Common myeloid progenitor, CD34-positive (primary cell): Measurements from ENCODE around the gene TLE6.

Experiments
- CTCF ChIA-PET: fragments of 350-600 bp; sonication (Branson Sonifier 250); formaldehyde crosslinking; loops from one replicate; lab custom pipeline; 2021; ENCODE audit warnings: antibody characterized with exemption; lab: Charles Lee
- POLR2A ChIA-PET: fragments of 350-600 bp; sonication (Branson Sonifier 250); formaldehyde crosslinking; loops from one replicate; lab custom pipeline; 2021; ENCODE audit warnings: antibody characterized with exemption; lab: Charles Lee
- DNase-seq, 3 donors: peaks; one replicate each; pipeline versions ENCODE4 v3.0.0 to v3.0.0-alpha.2; 2013
- H3K27ac ChIP-seq, 2 experiments: 1 replicate in 1 of 2; 2 replicates in 1 of 2; pipeline ENCODE4 v1.7.0; 2013; ENCODE audit warnings: inconsistent platforms in 2 of 2, low read length in 2 of 2, mild to moderate bottlenecking in 2 of 2, low read depth in 1 of 2, moderate library complexity in 1 of 2; ENCODE audit not compliant: severe bottlenecking in 2 of 2, insufficient read depth in 1 of 2, poor library complexity in 1 of 2
- H3K27me3 ChIP-seq, 5 experiments: replicated peaks in 2 of 5; 1 replicate in 3 of 5; 2 replicates in 2 of 5; pipeline versions ENCODE4 v1.6.1 to v1.7.0; 2013; ENCODE audit warnings: low read length in 4 of 5, mild to moderate bottlenecking in 2 of 5, moderate library complexity in 2 of 5, inconsistent platforms in 1 of 5; ENCODE audit not compliant: insufficient read depth in 5 of 5, control insufficient read depth in 4 of 5
- H3K36me3 ChIP-seq, 4 experiments: 1 replicate in 2 of 4; 2 replicates in 2 of 4; pipeline versions ENCODE4 v1.6.1 to v1.7.0; 2013; ENCODE audit warnings: low read length in 3 of 4, control low read depth in 1 of 4, mild to moderate bottlenecking in 1 of 4; ENCODE audit not compliant: control insufficient read depth in 4 of 4, insufficient read depth in 4 of 4
- H3K4me1 ChIP-seq, 4 experiments: 1 replicate in 3 of 4; 2 replicates in 1 of 4; pipeline versions ENCODE4 v1.6.1 to v1.7.1; 2013; ENCODE audit warnings: low read length in 3 of 4, mild to moderate bottlenecking in 3 of 4, control low read depth in 1 of 4, inconsistent platforms in 1 of 4, moderate library complexity in 1 of 4; ENCODE audit not compliant: control insufficient read depth in 4 of 4, insufficient read depth in 4 of 4; ENCODE audit errors: control extremely low read depth in 1 of 4
- H3K4me3 ChIP-seq, 7 experiments: 1 replicate in 4 of 7; 2 replicates in 3 of 7; pipeline versions ENCODE4 v1.5.1 to v1.7.0; 2013; ENCODE audit warnings: mild to moderate bottlenecking in 7 of 7, low read length in 6 of 7, moderate library complexity in 6 of 7, inconsistent platforms in 2 of 7, low read depth in 2 of 7, control low read depth in 1 of 7; ENCODE audit not compliant: insufficient read depth in 4 of 7, control insufficient read depth in 1 of 7; ENCODE audit errors: extremely low read depth in 1 of 7
- H3K9me3 ChIP-seq, 5 experiments: 1 replicate in 4 of 5; 2 replicates in 1 of 5; pipeline versions ENCODE4 v1.6.1 to v1.7.1; 2013; ENCODE audit warnings: low read length in 4 of 5, mild to moderate bottlenecking in 2 of 5, inconsistent platforms in 1 of 5, low read depth in 1 of 5, moderate library complexity in 1 of 5; ENCODE audit not compliant: control insufficient read depth in 4 of 5, insufficient read depth in 2 of 5; ENCODE audit errors: control extremely low read depth in 1 of 5
- WGBS: methylation state at CpG from one replicate; pipeline ENCODE4 v1.1.5; 2013; ENCODE audit not compliant: insufficient coverage; 5-methylcytosine and 5-hydroxymethylcytosine counted together

TLE6 gene

DNA sequence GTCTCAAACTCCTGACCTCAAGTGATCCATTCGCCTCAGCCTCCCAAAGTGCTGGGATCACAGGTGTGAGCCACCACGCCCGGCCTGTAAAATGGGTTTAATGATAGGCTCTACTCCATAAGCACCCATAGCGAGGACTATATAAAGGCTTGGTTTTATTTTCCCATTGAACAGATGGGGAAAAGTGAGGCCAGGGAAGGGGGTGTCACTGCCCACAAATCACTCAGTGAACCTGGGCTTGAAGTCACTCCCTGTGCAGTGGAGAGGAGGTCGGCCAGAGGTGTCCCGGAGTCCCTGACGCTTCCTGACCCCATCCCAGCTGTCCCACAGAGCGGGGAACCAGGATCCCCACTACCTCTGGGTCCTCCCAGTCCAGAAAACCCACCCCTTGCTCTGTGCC lies 36.8 kb downstream of the TLE6 start:
- no peak overlapping the region for H3K27ac ChIP-seq
- no peaks in the 10 kb centered on the region for H3K9me3 ChIP-seq
- no peaks in the 10 kb centered on the region for H3K27me3 ChIP-seq
- DNase-seq: no peak
- no peaks in the 10 kb centered on the region for H3K36me3 ChIP-seq
- 96% methylated on average over 8 of the region's 8 CpGs for WGBS
- no peak overlapping the region for H3K4me3 ChIP-seq
- H3K4me1 ChIP-seq: no peaks in the 10 kb centered on the region
- CTCF ChIA-PET: interaction anchor here (1.3 kb wide), 1 partner anchor 9 kb away, joined by 3 read pairs; no protein-coding TSS in a partner anchor
- POLR2A ChIA-PET: no interaction called here

- H3K27me3 ChIP-seq: no peaks in the 10 kb centered on the region
These were observed 38.0 kb downstream of the TLE6 start for GRCh38 chr19:3015126-3016057.

GRCh38 chr19:3017923-3018322 lies 40.6 kb downstream of the TLE6 start:
- Histone ChIP-seq H3K4me1 (no peaks in the 10 kb centered on the region), H3K27ac (no peak overlapping the region), H3K9me3 (no peaks in the 10 kb centered on the region), H3K4me3 (no peak overlapping the region), H3K36me3 (no peaks in the 10 kb centered on the region), H3K27me3 (peaks cover 0 to 2% (median 0%) of the 10 kb centered on the region in 5 experiments)
- WGBS: 93% methylated on average over 2 of the region's 7 CpGs
- no peak for DNase-seq
- CTCF ChIA-PET: no interaction called here
- POLR2A ChIA-PET: no interaction called here

More at GRCh38 chr19:3015126-3016057, 38.0 kb downstream of the TLE6 start:
- 91% methylated on average over 16 of the region's 22 CpGs for WGBS
- H3K36me3 ChIP-seq: no peaks in the 10 kb centered on the region
- CTCF ChIA-PET: interaction anchor here (1.1 to 1.2 kb wide), 4 partner anchors 15 to 88 kb away, joined by 3 to 4 read pairs (median 3); no protein-coding TSS in a partner anchor
- peak in 1 of 3 donors; percentile 16 for DNase-seq
- H3K4me1 ChIP-seq: no peaks in the 10 kb centered on the region
- H3K4me3 ChIP-seq: no peak overlapping the region
- H3K9me3 ChIP-seq: no peaks in the 10 kb centered on the region
- no peak overlapping the region for H3K27ac ChIP-seq
- POLR2A ChIA-PET: no interaction called here

- H3K4me1 ChIP-seq: peaks cover 0 to under 1% (median 0%) of the 10 kb centered on the region in 4 experiments
- no peaks in the 10 kb centered on the region for H3K36me3 ChIP-seq
- no peak overlapping the region for H3K27ac ChIP-seq
- no peaks in the 10 kb centered on the region for H3K9me3 ChIP-seq
- CTCF ChIA-PET: no interaction called here
- H3K27me3 ChIP-seq: peaks cover 0 to 14% (median 6%) of the 10 kb centered on the region in 5 experiments
- DNase-seq: no peak
- no peak overlapping the region for H3K4me3 ChIP-seq
- POLR2A ChIA-PET: no interaction called here
- 94% methylated on average over 19 of the region's 28 CpGs for WGBS
These were observed 42.0 kb downstream of the TLE6 start for GRCh38 chr19:3019211-3019854.

DNA sequence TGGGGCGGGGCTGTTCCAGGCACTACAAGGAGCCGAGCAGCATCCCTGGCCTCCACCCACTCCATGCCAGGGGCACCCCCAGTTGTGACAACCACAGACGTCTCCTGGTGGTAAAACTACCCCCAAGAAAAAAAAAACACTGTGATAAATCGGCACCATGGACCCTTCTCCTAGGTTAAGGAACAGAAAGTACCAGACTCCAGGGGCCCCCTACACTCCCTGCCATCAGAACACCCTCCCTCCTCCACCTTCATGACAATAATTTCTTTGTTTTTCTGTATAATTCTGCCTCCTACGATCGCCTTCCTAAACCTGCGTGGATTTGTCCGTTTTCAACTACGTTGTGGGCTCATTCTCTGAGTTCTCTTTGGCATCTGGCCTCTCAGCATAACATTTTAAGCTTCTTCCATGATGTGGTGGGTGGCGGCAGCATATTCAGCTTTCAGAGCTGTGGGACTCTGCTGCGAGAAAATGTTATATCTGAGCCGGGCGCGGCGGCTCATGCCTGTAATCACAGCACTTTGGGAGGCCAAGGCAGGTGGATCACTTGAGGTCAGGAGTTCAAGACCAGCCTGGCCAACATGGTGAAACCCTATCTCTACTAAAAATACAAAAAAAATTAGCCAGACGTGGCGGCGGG lies 43.1 kb downstream of the TLE6 start:
- CTCF ChIA-PET: no interaction called here
- H3K27ac ChIP-seq: no peak overlapping the region
- no peak for DNase-seq
- peaks cover 0 to 9% (median 4%) of the 10 kb centered on the region in 4 experiments for H3K4me1 ChIP-seq
- H3K9me3 ChIP-seq: no peaks in the 10 kb centered on the region
- POLR2A ChIA-PET: no interaction called here
- WGBS: 94% methylated on average over 13 of the region's 18 CpGs
- H3K4me3 ChIP-seq: no peak overlapping the region
- H3K36me3 ChIP-seq: no peaks in the 10 kb centered on the region
- H3K27me3 ChIP-seq: peaks cover 0 to 25% (median 10%) of the 10 kb centered on the region in 5 experiments

DNA sequence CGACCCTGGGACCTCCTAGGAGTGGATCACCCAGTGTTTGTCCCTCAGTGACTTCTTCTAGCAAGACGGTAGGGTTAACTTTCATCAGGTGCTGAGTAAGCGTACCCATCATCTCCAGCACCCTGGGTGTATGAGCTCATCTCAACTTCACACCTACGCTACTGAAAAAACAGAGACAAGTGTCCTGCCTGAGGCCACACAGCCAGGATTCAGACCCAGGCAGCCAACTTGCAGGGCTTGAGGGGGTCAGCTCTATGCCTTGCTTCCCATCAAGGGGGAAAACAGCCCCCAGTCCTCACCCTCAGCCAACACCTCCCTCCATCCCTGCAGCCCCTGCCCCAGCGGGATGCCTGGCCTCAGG lies 47.1 kb downstream of the TLE6 start:
- H3K4me3 ChIP-seq: no peak overlapping the region
- no peak overlapping the region for H3K27ac ChIP-seq
- POLR2A ChIA-PET: no interaction called here
- peaks cover 0 to 58% (median 23%) of the 10 kb centered on the region in 5 experiments for H3K27me3 ChIP-seq
- 24% methylated on average over 5 of the region's 5 CpGs for WGBS
- CTCF ChIA-PET: interaction anchor here (1.1 kb wide), 1 partner anchor 62 kb away, joined by 5 read pairs; no protein-coding TSS in a partner anchor
- peaks cover 0 to 21% (median 12%) of the 10 kb centered on the region in 4 experiments for H3K4me1 ChIP-seq
- no peak for DNase-seq
- H3K9me3 ChIP-seq: peaks cover 0 to 5% (median 0%) of the 10 kb centered on the region in 5 experiments
- no peaks in the 10 kb centered on the region for H3K36me3 ChIP-seq
